ENCODE measurements around the gene IFNGR1. TPM values are rescaled to one million over a fixed set of nuclear protein-coding genes. Genes with fewer than 3 reads are reported as not detected.
A peak's percentile ranks its signal among the peaks of the same experiment; 100 is the strongest.
"Not testable (repeated sequence)": the region's sequence is repeated elsewhere in the genome, so short reads cannot be mapped to it uniquely, and the experiment has no call there.

IFNGR1 gene
- polyA plus RNA-seq, 6 donors from 2014 or later: 62.8 to 86.0 (median 70.8) TPM

DNA sequence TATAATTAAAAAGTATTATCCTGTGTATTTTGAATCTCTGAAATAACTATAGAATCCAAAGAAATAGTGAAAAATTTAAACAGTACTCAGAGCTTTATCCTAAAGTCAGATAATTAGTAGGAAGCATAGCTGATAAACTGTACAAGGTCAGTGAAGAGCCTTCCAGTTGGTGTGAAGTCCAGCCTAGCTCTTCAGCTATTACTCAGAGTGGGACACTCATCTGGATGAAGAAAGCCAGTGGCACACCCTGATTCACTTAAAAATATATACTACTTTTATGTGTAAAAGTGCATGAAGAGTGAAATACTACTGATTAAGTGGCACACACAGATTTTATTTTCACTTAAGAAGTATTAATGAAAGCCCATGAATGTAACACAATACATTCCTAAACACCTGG lies 3.1 kb downstream of the IFNGR1 start:
- ATAC-seq (ENCODE audit: low read depth in 2 of 2) (no peak), DNase-seq (no peak)
- H3K27me3 Mint-ChIP-seq: no peaks in the 10 kb centered on the region
- peaks cover 0 to 4% (median 0%) of the 10 kb centered on the region in 7 donors for H3K9me3 Mint-ChIP-seq
- H3K4me1 Mint-ChIP-seq: peaks cover 69 to 85% (median 69%) of the 10 kb centered on the region in 3 donors
- H3K4me3 Mint-ChIP-seq: peak overlapping the region; percentile 94 to 100 (median 98)
- H3K27ac Mint-ChIP-seq: peak overlapping the region in 3 of 6 donors; percentile 73 to 99 (median 78)
- H3K36me3 Mint-ChIP-seq: peaks cover 7 to 29% of the 10 kb centered on the region in 2 donors

- ATAC-seq (ENCODE audit: low read depth in 2 of 2); H3K27me3 Mint-ChIP-seq; H3K9me3 Mint-ChIP-seq; DNase-seq: not testable (repeated sequence)
- H3K27ac Mint-ChIP-seq: peak overlapping the region in 2 of 6 donors; percentile 56 to 85
- peaks cover 7 to 34% of the 10 kb centered on the region in 2 donors for H3K36me3 Mint-ChIP-seq
- H3K4me1 Mint-ChIP-seq: peaks cover 69 to 85% (median 70%) of the 10 kb centered on the region in 3 donors
- peak overlapping the region in 7 of 8 donors; percentile 23 to 99 (median 30) for H3K4me3 Mint-ChIP-seq
These were observed 3.6 kb downstream of the IFNGR1 start for GRCh38 chr6:137215630-137216029.

- H3K4me1 Mint-ChIP-seq: peaks cover 67 to 85% (median 68%) of the 10 kb centered on the region in 3 donors
- DNase-seq: no peak
- H3K27ac Mint-ChIP-seq: peak overlapping the region in 2 of 6 donors; percentile 42 to 60
- no peak for ATAC-seq (ENCODE audit: low read depth in 2 of 2)
- no peaks in the 10 kb centered on the region for H3K27me3 Mint-ChIP-seq
- peak overlapping the region in 2 of 8 donors; percentile 32 to 42 for H3K4me3 Mint-ChIP-seq
- H3K36me3 Mint-ChIP-seq: peaks cover 14 to 41% of the 10 kb centered on the region in 2 donors
- peaks cover 0 to 9% (median 5%) of the 10 kb centered on the region in 7 donors for H3K9me3 Mint-ChIP-seq
These were observed 4.3 kb downstream of the IFNGR1 start for GRCh38 chr6:137214931-137215330.

- Mint-ChIP-seq H3K27me3 (no peaks in the 10 kb centered on the region), H3K27ac (peak overlapping the region in 5 of 6 donors; percentile 7 to 84 (median 54)), H3K36me3 (peaks cover 23 to 52% of the 10 kb centered on the region in 2 donors), H3K9me3 (peaks cover 0 to 20% (median 15%) of the 10 kb centered on the region in 7 donors), H3K4me1 (peaks cover 70 to 90% (median 73%) of the 10 kb centered on the region in 3 donors), H3K4me3 (peak overlapping the region in 6 of 8 donors; percentile 37 to 72 (median 45))
- no peak for ATAC-seq (ENCODE audit: low read depth in 2 of 2)
- no peak for DNase-seq
These were observed 5.4 kb downstream of the IFNGR1 start for GRCh38 chr6:137213813-137214212.

DNA sequence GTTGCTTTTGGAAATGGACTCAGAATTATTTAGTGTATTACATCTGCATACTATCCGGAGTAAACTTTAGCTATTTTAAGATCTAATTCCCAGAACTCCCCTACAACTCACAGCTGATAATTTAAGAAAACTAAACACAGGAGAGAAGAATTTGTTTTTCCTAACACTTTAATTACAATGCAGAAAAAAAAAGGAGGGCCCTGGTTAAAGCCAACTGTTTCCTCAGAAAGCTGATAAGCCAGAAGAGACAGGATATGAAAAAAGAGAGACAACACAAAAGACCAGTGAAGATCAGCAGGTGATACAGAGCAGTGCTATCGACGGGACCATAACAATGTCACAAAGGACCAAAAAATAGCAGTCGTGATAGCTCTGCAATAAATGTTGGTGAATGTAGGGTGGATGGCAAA lies 5.8 kb downstream of the IFNGR1 start:
- no peak for ATAC-seq (ENCODE audit: low read depth in 2 of 2)
- Mint-ChIP-seq H3K27ac (peak overlapping the region in 5 of 6 donors; percentile 35 to 84 (median 73)), H3K4me3 (peak overlapping the region; percentile 19 to 72 (median 43)), H3K4me1 (peaks cover 65 to 88% (median 73%) of the 10 kb centered on the region in 3 donors), H3K27me3 (no peaks in the 10 kb centered on the region), H3K36me3 (peaks cover 19 to 52% of the 10 kb centered on the region in 2 donors), H3K9me3 (peaks cover 0 to 23% (median 15%) of the 10 kb centered on the region in 7 donors)
- DNase-seq: no peak

DNA sequence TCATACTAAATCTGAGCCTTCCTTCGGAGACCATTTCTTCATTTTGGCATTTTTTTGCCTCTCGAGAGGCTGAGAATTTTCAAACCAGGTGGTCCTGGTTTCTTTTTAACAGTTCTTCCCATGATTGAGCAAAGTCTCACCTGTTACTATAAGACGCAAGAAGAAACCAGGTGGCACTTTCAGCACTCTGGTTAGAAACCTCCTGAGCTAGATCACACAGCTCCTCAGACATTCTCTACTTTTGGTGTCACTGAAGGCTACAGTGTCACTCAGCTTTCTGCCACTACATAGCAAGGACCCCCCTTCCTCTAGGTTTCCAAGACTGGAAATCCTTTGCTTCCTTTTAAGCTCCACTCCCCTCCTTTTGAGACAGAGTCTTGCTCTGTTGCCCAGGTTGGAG lies 7.3 kb downstream of the IFNGR1 start:
- Mint-ChIP-seq H3K9me3 (peaks cover 6 to 32% (median 23%) of the 10 kb centered on the region in 7 donors), H3K36me3 (peaks cover 33 to 56% of the 10 kb centered on the region in 2 donors), H3K4me3 (peak overlapping the region in 2 of 8 donors; percentile 5 to 61), H3K4me1 (peaks cover 62 to 88% (median 71%) of the 10 kb centered on the region in 3 donors), H3K27ac (peak overlapping the region in 4 of 6 donors; percentile 57 to 87 (median 68)), H3K27me3 (no peaks in the 10 kb centered on the region)
- DNase-seq (no peak), ATAC-seq (ENCODE audit: low read depth in 2 of 2) (no peak)

DNA sequence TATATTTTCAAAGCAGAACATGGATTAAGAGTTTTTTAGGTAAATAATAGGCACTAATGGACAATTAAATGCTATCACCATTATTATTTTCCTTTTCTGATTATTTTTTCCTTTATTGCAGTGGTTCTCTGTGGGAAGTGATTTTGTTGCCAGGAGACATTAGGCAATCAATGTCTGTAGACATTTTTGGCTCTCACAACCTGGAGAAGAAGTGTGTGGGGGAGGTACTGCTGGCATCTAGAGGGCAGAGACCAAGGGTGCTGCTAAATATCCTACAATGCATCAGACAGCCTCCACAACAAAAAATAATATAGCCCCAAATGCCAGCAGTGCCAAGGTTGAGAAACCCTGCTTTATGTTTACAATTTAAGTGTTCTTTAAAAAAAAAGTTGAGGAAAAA lies 8.3 kb downstream of the IFNGR1 start:
- no peak for ATAC-seq (ENCODE audit: low read depth in 2 of 2)
- DNase-seq: no peak
- H3K4me1 Mint-ChIP-seq: peaks cover 60 to 87% (median 68%) of the 10 kb centered on the region in 3 donors
- H3K9me3 Mint-ChIP-seq: peaks cover 10 to 37% (median 23%) of the 10 kb centered on the region in 7 donors
- peak overlapping the region in 3 of 6 donors; percentile 48 to 75 (median 57) for H3K27ac Mint-ChIP-seq
- H3K4me3 Mint-ChIP-seq: peak overlapping the region in 1 of 8 donors; percentile 70
- H3K36me3 Mint-ChIP-seq: peaks cover 39 to 61% of the 10 kb centered on the region in 2 donors
- no peaks in the 10 kb centered on the region for H3K27me3 Mint-ChIP-seq

GRCh38 chr6:137208279-137208678 lies 10.9 kb downstream of the IFNGR1 start:
- Mint-ChIP-seq H3K9me3 (peaks cover 10 to 37% (median 23%) of the 10 kb centered on the region in 7 donors), H3K27me3 (no peaks in the 10 kb centered on the region), H3K4me3 (no peak overlapping the region), H3K27ac (peak overlapping the region in 2 of 6 donors; percentile 36 to 72), H3K4me1 (peaks cover 50 to 78% (median 67%) of the 10 kb centered on the region in 3 donors), H3K36me3 (peaks cover 51 to 68% of the 10 kb centered on the region in 2 donors)
- no peak for DNase-seq
- no peak for ATAC-seq (ENCODE audit: low read depth in 2 of 2)

GRCh38 chr6:137207457-137207856 lies 11.7 kb downstream of the IFNGR1 start:
- not testable (repeated sequence) for H3K27me3 Mint-ChIP-seq; ATAC-seq (ENCODE audit: low read depth in 2 of 2); DNase-seq
- Mint-ChIP-seq H3K27ac (peak overlapping the region in 4 of 6 donors; percentile 9 to 83 (median 82)), H3K4me3 (peak overlapping the region in 4 of 8 donors; percentile 6 to 85 (median 10)), H3K36me3 (peaks cover 51 to 68% of the 10 kb centered on the region in 2 donors), H3K9me3 (peaks cover 10 to 37% (median 23%) of the 10 kb centered on the region in 7 donors), H3K4me1 (peaks cover 44 to 73% (median 64%) of the 10 kb centered on the region in 3 donors)

DNA sequence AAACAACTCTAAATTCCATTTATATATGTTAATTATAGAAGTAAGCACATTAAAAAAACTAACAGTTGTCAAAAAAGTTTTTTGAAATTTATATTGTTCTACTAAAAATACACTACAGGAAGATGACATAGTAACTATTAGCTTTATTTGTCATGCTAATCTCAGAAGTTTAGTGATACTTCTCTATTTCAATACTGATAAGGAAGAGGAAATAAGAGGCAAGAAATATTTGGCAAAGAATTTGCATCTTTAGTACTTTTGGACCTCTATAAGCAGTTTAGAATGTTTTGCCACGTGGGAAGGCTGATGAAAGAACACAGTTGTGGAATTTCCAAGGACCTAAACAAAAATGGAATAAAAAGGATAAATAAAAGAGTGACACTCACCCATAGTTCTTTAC lies 12.6 kb downstream of the IFNGR1 start:
- ATAC-seq (ENCODE audit: low read depth in 2 of 2) (peak; percentile 47 to 67), DNase-seq (no peak)
- Mint-ChIP-seq H3K36me3 (peaks cover 51 to 63% of the 10 kb centered on the region in 2 donors), H3K4me3 (peak overlapping the region in 4 of 8 donors; percentile 19 to 78 (median 66)), H3K9me3 (peaks cover 10 to 37% (median 21%) of the 10 kb centered on the region in 7 donors), H3K4me1 (peaks cover 37 to 71% (median 59%) of the 10 kb centered on the region in 3 donors), H3K27me3 (no peaks in the 10 kb centered on the region), H3K27ac (peak overlapping the region in 4 of 6 donors; percentile 63 to 90 (median 71))

DNA sequence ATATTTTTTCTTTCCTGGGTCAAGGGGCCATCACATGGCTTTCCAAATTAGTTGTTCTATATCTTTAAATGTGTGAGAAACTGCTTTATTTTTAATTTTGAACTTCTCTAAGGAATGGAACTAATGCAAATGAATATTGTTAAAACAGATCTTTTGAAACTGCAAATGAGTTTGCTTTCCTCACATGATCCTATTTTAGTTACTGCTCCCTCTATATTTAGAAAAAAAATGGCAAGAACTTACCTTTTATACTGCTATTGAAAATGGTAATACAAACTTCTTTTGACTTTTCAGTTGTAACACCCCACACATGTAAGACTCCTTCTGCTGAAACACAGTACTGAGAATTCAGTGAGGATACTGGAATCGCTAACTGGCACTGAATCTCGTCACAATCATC lies 15.9 kb downstream of the IFNGR1 start:
- ATAC-seq (ENCODE audit: low read depth in 2 of 2): no peak
- peaks cover 35 to 48% of the 10 kb centered on the region in 2 donors for H3K36me3 Mint-ChIP-seq
- H3K27me3 Mint-ChIP-seq: no peaks in the 10 kb centered on the region
- H3K4me3 Mint-ChIP-seq: no peak overlapping the region
- H3K27ac Mint-ChIP-seq: peak overlapping the region in 3 of 6 donors; percentile 15 to 28 (median 19)
- no peak for DNase-seq
- peaks cover 20 to 47% (median 37%) of the 10 kb centered on the region in 3 donors for H3K4me1 Mint-ChIP-seq
- peaks cover 7 to 16% (median 10%) of the 10 kb centered on the region in 7 donors for H3K9me3 Mint-ChIP-seq

DNA sequence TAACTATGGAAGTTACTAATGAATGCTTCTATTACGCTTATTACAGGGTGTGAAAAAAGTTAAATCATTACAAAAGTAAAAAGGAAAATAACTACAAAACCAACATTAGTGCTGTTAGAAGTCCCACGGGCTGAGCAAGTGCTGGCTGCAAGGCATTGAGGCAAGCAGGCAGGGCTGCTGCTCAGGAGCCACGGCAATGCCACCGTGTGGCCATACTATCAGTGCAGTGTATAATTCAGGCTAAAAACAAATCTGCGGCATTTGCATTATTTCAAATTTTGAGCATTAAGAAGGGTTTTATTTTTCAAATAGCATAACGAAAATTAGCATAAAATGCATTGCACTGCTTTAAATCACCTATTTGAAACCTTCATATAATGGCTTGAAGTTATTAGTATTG lies 17.1 kb downstream of the IFNGR1 start:
- peak overlapping the region in 1 of 6 donors; percentile 90 for H3K27ac Mint-ChIP-seq

GRCh38 chr6:137201006-137201405 lies 18.2 kb downstream of the IFNGR1 start:
- H3K4me1 Mint-ChIP-seq: peaks cover 10 to 45% (median 33%) of the 10 kb centered on the region in 3 donors
- H3K9me3 Mint-ChIP-seq: peaks cover 0 to 6% (median 0%) of the 10 kb centered on the region in 7 donors
- peak overlapping the region in 4 of 6 donors; percentile 26 to 84 (median 32) for H3K27ac Mint-ChIP-seq
- no peak overlapping the region for H3K4me3 Mint-ChIP-seq
- no peaks in the 10 kb centered on the region for H3K27me3 Mint-ChIP-seq
- ATAC-seq (ENCODE audit: low read depth in 2 of 2): no peak
- no peak for DNase-seq
- H3K36me3 Mint-ChIP-seq: peaks cover 32 to 42% of the 10 kb centered on the region in 2 donors

More for the DNA sequence above, 17.1 kb downstream of the IFNGR1 start:
- Mint-ChIP-seq H3K9me3 (peaks cover 0 to 12% (median 4%) of the 10 kb centered on the region in 7 donors), H3K4me3 (no peak overlapping the region), H3K36me3 (peaks cover 35 to 47% of the 10 kb centered on the region in 2 donors), H3K27me3 (no peaks in the 10 kb centered on the region), H3K4me1 (peaks cover 13 to 44% (median 28%) of the 10 kb centered on the region in 3 donors)
- DNase-seq (no peak), ATAC-seq (ENCODE audit: low read depth in 2 of 2) (peak; percentile 65 to 72)

DNA sequence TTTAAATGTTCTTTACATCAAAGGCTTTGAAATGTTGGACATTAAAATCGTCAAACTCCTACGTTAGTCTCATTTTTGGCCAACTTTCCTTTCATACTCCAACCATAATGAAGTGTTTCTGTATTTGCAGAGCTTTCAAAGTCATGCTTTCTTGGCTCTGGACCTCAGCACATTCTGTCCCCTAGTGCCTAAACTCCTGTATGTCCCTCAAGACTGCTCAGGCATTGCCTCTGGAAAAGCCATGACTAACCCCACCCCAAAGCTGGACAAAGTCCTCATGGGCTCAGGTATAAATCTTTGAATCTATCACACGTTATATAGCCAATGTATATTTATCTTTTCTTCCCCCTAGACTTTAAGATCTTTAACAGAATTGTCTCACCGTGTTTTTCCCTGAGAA lies 18.9 kb downstream of the IFNGR1 start:
- no peak for DNase-seq
- Mint-ChIP-seq H3K9me3 (peaks cover 0 to 6% (median 0%) of the 10 kb centered on the region in 7 donors), H3K4me1 (peaks cover 14 to 48% (median 36%) of the 10 kb centered on the region in 3 donors), H3K4me3 (no peak overlapping the region), H3K27me3 (no peaks in the 10 kb centered on the region), H3K27ac (peak overlapping the region in 2 of 6 donors; percentile 22 to 83), H3K36me3 (peaks cover 27 to 38% of the 10 kb centered on the region in 2 donors)
- no peak for ATAC-seq (ENCODE audit: low read depth in 2 of 2)
